ENCODE data around the gene SIRT5.

GRCh38 chr6:13653296-13653695 is 78.9 kb downstream of the SIRT5 start:
- no peak for TF ChIP-seq REST (IDR thresholded peaks at IDR 0.05; ENCODE audit: insufficient read depth in 1 of 2, low read depth in 2 of 2, low read length in 2 of 2)
- no peak for TF ChIP-seq SIN3A (IDR thresholded peaks at IDR 0.05; ENCODE audit: borderline replicate concordance, insufficient read depth, low read length)
- TF ChIP-seq POLR2AphosphoS5 (IDR thresholded peaks at IDR 0.05; ENCODE audit: low read depth, low read length), result no peak
